Measurements from ENCODE around the gene SETDB1.
"Not testable (repeated sequence)": the region's sequence is repeated elsewhere in the genome, so short reads cannot be mapped to it uniquely, and the experiment has no call there.

The SETDB1 gene

DNA sequence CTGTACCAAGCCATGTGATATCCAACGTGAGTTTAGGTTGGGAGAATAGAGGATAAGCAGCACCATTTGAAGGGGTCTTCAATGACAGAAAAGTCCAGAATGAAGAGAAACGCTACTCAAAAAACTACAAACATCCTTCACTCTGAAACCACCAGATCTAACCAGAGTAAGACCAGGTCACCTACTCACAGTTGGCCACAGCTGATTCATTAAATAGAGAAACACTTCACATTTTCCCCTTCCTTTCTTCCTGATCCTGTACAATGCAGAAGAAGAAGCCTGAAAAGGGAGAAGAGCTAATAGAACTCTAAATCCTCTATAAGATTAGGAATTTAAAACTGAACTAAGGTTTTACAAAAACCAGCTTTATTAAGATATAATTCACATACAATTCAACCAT lies 19.4 kb upstream of the SETDB1 start:
- peaks cover 3 to 5% of the 10 kb centered on the region in 2 donors for H3K9me3 Mint-ChIP-seq
- H3K4me1 Mint-ChIP-seq = peaks cover 8 to 16% of the 10 kb centered on the region in 2 donors
- ATAC-seq (replicated peaks) (no peak), DNase-seq (no peak)
- no peak overlapping the region for H3K4me3 Mint-ChIP-seq
- no peak overlapping the region for H3K27ac Mint-ChIP-seq
- H3K27me3 Mint-ChIP-seq = no peaks in the 10 kb centered on the region
- peaks cover 0 to 3% of the 10 kb centered on the region in 2 donors for H3K36me3 Mint-ChIP-seq

DNA sequence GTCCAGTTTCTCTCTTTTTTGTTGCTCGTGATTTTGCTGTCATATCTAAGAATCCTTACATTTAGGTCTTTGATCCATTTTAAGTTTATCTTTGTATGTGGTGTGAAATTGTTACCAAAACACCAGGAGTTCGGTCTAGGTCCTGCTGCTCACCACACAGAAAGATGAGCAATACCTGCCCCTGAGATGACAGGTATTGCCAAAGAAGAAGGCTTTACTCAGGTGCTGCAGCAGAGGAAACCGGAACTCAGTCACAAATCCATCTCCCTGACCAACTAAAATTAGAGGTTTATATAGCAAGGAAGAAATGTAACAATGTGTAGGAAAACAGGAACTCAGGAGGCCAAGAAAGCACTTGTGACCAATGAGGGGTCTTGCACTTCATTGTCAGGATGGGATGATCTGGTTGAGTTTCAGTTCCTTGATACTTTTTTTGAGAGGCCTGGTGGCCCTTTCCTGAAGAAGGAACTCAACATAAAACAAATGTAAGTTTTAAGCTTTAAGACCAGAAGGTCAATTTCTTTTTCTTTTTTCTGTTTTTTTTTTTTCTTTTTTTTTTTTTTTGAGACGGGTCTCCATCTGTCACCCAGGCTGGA lies 16.5 kb upstream of the SETDB1 start:
- Mint-ChIP-seq H3K27me3 (no peaks in the 10 kb centered on the region), H3K9me3 (peaks cover 3 to 5% of the 10 kb centered on the region in 2 donors), H3K4me3 (no peak overlapping the region), H3K36me3 (peaks cover 0 to 3% of the 10 kb centered on the region in 2 donors), H3K27ac (no peak overlapping the region), H3K4me1 (peaks cover 8 to 16% of the 10 kb centered on the region in 2 donors)
- ATAC-seq (replicated peaks) = peak; percentile 34 to 39
- DNase-seq = no peak

DNA sequence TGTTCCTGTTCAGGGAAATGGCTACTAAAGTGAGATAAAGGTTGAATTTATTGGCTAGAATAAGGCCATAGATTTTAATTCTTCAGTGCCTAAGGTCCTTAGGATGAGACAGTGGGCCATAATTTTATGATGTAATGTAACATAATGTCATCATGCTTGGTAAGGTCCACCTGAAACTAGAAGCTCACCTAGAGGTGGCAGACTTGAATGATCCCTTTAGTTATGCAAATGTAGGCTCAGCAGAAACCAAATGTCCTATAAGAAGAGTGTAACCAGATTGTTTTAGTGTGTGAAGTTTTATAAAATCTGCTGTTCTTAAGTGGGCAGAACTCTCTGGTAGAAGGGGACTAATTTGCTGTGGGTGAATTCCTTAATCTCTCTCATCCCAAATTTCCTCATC lies 13.5 kb upstream of the SETDB1 start:
- no peak overlapping the region for H3K27ac Mint-ChIP-seq
- H3K36me3 Mint-ChIP-seq = peaks cover 0 to 3% of the 10 kb centered on the region in 2 donors
- peaks cover 3 to 5% of the 10 kb centered on the region in 2 donors for H3K9me3 Mint-ChIP-seq
- H3K4me3 Mint-ChIP-seq = no peak overlapping the region
- DNase-seq = no peak
- ATAC-seq (replicated peaks) = no peak
- no peaks in the 10 kb centered on the region for H3K27me3 Mint-ChIP-seq
- peaks cover 4 to 6% of the 10 kb centered on the region in 2 donors for H3K4me1 Mint-ChIP-seq

DNA sequence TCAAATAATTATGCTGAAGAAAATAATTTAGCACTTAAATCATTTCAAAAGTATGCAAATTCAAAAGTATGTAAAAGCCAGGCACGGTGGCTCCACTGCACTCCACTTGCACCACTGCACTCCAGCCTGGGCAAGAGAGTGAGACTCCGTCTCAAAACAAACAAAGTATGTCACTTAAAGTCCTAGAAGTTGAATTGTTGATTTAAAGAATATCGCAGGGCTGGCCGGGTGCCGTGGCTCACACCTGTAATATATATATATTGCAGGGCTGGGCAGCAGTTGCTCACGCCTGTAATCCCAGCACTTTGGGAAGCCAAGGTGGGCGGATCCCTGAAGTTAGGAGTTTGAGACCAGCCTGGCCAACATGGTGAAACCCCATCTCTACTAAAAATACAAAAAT lies 8.8 kb upstream of the SETDB1 start:
- no peak overlapping the region for H3K27ac Mint-ChIP-seq
- H3K9me3 Mint-ChIP-seq = no peaks in the 10 kb centered on the region
- H3K36me3 Mint-ChIP-seq = no peaks in the 10 kb centered on the region
- H3K27me3 Mint-ChIP-seq = no peaks in the 10 kb centered on the region
- peaks cover 5% of the 10 kb centered on the region in 2 donors for H3K4me1 Mint-ChIP-seq
- DNase-seq (no peak), ATAC-seq (replicated peaks) (no peak)
- H3K4me3 Mint-ChIP-seq = no peak overlapping the region

DNA sequence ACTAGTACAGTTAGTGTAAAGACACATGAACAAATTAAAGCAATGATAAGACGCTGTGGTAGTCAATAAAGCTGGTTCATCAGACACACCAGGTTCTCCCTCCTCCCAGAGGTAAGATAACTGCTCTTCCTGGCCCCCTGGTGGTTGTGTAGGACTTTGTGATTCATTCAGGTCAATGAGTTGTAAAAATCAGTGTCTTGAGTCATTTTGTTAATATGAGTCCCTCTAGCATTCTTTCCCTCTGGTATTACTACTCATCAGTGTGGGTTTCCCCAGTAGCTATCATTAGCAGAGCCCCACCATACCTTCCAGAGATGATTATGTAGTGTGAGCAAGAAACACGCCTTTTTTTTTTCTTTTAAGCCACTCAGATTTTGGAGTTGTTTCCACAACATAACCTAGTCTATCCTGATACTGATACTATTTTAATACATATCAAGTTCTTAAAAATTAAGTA lies 3.6 kb upstream of the SETDB1 start:
- Mint-ChIP-seq H3K9me3 (no peaks in the 10 kb centered on the region), H3K27me3 (no peaks in the 10 kb centered on the region), H3K27ac (peak overlapping the region; percentile 47), H3K36me3 (peaks cover 3 to 7% of the 10 kb centered on the region in 2 donors), H3K4me1 (peaks cover 12 to 23% of the 10 kb centered on the region in 2 donors), H3K4me3 (no peak overlapping the region)
- ATAC-seq (replicated peaks) (peak; percentile 82 to 88), DNase-seq (peak; percentile 79)

DNA sequence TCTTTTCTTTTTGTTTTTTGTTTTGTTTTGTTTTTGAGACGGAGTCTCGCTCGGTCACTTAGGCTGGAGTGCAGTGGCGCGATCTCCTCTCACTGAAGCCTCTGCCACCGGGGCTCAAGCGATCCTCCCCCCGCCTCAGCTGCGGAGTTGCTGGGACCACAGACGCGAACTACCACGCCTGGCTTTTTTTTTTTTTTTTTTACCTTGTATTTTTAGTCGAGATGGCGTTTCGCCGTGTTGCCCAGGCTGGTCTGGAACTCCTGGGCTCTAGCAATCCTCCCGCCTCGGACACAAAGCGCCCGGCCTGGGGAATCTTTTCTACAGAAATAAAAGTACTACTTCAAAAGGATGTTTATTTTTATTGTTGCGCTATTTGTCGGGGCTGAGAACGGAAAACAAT lies 1.1 kb upstream of the SETDB1 start:
- H3K4me3 Mint-ChIP-seq = peak overlapping the region; percentile 91 to 96
- H3K9me3 Mint-ChIP-seq = no peaks in the 10 kb centered on the region
- H3K27me3 Mint-ChIP-seq = no peaks in the 10 kb centered on the region
- no peak for ATAC-seq (replicated peaks)
- DNase-seq = no peak
- H3K4me1 Mint-ChIP-seq = peaks cover 16 to 26% of the 10 kb centered on the region in 2 donors
- peak overlapping the region; percentile 99 for H3K27ac Mint-ChIP-seq
- peaks cover 11 to 29% of the 10 kb centered on the region in 2 donors for H3K36me3 Mint-ChIP-seq

DNA sequence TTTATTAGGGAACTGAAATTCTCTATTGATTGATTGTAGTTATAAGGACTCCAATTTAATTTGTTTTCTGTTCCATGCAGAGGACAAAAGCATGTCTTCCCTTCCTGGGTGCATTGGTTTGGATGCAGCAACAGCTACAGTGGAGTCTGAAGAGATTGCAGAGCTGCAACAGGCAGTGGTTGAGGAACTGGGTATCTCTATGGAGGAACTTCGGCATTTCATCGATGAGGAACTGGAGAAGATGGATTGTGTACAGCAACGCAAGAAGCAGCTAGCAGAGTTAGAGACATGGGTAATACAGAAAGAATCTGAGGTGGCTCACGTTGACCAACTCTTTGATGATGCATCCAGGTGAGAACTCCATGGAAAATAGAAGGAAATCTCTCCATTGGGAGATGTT lies 1.5 kb downstream of the SETDB1 start:
- Mint-ChIP-seq H3K4me1 (peaks cover 10 to 19% of the 10 kb centered on the region in 2 donors), H3K27ac (no peak overlapping the region), H3K4me3 (peak overlapping the region; percentile 91 to 96), H3K27me3 (no peaks in the 10 kb centered on the region), H3K36me3 (peaks cover 28 to 51% of the 10 kb centered on the region in 2 donors), H3K9me3 (no peaks in the 10 kb centered on the region)
- DNase-seq (no peak), ATAC-seq (replicated peaks) (no peak)

DNA sequence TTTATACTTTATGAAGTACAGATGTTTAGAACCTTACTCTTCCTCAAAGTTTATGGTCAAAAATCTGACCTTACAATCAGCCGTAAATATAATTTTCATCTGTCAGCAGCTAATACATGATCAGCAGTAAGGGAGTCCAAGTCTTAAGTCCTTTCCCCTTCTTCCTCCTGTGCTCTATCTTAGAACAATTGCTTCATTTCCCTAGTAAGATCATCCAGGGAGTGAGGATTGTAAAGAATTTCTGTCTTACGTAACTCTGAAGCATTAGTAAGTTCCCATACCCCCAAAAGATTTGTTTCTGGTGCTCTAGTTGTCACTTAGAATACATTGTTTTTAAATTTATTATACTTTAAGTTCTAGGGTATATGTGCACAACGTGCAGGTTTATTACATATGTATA lies 2.1 kb downstream of the SETDB1 start:
- peaks cover 33 to 56% of the 10 kb centered on the region in 2 donors for H3K36me3 Mint-ChIP-seq
- H3K27me3 Mint-ChIP-seq = no peaks in the 10 kb centered on the region
- no peaks in the 10 kb centered on the region for H3K9me3 Mint-ChIP-seq
- H3K4me1 Mint-ChIP-seq = peaks cover 11 to 13% of the 10 kb centered on the region in 2 donors
- H3K4me3 Mint-ChIP-seq = no peak overlapping the region
- ATAC-seq (replicated peaks) (no peak), DNase-seq (no peak)
- no peak overlapping the region for H3K27ac Mint-ChIP-seq

DNA sequence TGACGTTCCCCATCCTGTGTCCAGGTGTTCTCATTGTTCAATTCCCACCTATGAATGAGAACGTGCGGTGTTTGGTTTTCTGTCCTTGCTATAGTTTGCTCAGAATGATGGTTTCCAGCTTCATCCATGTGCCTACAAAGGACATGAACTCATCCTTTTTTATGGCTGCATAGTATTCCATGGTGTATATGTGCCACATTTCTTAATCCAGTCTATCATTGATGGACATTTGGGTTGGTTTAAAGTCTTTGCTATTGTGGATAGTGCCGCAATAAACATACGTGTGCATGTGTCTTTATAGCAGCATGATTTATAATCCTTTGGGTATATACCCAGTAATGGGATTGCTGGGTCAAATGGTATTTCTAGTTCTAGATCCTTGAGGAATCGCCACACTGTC lies 2.6 kb downstream of the SETDB1 start:
- not testable (repeated sequence) for H3K9me3 Mint-ChIP-seq; H3K27me3 Mint-ChIP-seq; H3K4me3 Mint-ChIP-seq; DNase-seq; ATAC-seq (replicated peaks); H3K27ac Mint-ChIP-seq
- H3K36me3 Mint-ChIP-seq = peaks cover 33 to 56% of the 10 kb centered on the region in 2 donors
- H3K4me1 Mint-ChIP-seq = peaks cover 11 to 13% of the 10 kb centered on the region in 2 donors

DNA sequence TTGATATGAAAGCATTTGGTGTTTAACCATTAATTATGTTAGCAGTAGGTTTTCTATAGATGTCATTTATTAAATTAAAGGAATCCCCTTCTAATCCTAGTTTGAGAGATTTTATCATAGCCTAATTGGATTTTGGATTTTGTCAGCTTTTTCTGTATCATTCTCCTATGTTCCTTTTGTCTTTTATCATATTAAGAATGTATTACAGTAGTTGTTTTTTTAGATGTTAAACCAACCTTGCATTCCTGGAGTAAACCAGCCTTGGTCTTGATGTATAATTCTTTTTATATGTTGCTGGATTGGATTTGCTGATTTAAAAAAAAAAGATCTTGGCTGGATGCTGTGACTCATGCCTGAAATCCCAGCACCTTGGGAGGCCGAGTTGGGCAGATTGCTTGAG lies 5.6 kb downstream of the SETDB1 start:
- peaks cover 18 to 19% of the 10 kb centered on the region in 2 donors for H3K4me1 Mint-ChIP-seq
- no peak overlapping the region for H3K27ac Mint-ChIP-seq
- DNase-seq = no peak
- no peak for ATAC-seq (replicated peaks)
- no peaks in the 10 kb centered on the region for H3K27me3 Mint-ChIP-seq
- peaks cover 45 to 73% of the 10 kb centered on the region in 2 donors for H3K36me3 Mint-ChIP-seq
- no peaks in the 10 kb centered on the region for H3K9me3 Mint-ChIP-seq
- H3K4me3 Mint-ChIP-seq = no peak overlapping the region

DNA sequence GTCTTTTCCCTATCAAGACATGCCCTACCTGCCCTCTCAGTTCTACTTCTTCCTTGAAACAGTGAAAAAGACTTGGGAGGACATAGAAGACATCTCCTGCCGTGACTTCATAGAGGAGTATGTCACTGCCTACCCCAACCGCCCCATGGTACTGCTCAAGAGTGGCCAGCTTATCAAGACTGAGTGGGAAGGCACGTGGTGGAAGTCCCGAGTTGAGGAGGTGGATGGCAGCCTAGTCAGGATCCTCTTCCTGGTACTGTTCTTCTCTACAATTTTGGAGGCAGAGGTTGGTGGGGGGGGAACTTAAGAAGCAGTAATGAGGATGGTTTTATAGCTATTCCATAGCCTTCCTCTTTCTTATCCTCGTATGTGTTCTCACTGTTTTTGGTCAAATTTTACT lies 18.7 kb downstream of the SETDB1 start:
- no peak overlapping the region for H3K4me3 Mint-ChIP-seq
- no peaks in the 10 kb centered on the region for H3K9me3 Mint-ChIP-seq
- H3K27me3 Mint-ChIP-seq = no peaks in the 10 kb centered on the region
- DNase-seq = no peak
- no peaks in the 10 kb centered on the region for H3K4me1 Mint-ChIP-seq
- no peak overlapping the region for H3K27ac Mint-ChIP-seq
- no peak for ATAC-seq (replicated peaks)
- peaks cover 37 to 48% of the 10 kb centered on the region in 2 donors for H3K36me3 Mint-ChIP-seq

DNA sequence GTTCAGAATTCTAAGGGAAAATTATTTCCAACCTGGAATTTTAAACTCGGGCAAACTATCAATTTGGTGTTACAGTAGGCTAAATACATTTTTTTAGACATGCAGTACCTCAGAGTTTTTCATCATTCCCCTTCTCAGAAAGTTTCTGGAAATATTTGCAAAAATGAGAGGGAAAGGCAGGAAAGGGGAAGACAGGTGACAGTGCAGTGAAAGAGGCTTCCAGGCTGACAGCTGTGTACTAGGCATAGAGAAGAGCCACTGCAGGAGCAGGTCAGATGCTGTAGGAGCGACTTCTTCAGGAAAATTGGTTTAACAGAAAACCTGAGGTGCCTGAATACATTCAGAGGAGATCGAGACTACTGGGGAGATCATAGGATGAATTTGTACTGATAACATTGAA lies 28.5 kb downstream of the SETDB1 start:
- no peak overlapping the region for H3K4me3 Mint-ChIP-seq
- H3K27ac Mint-ChIP-seq = peak overlapping the region; percentile 1
- ATAC-seq (replicated peaks) (no peak), DNase-seq (no peak)
- H3K4me1 Mint-ChIP-seq = no peaks in the 10 kb centered on the region
- no peaks in the 10 kb centered on the region for H3K9me3 Mint-ChIP-seq
- peaks cover 41 to 63% of the 10 kb centered on the region in 2 donors for H3K36me3 Mint-ChIP-seq
- H3K27me3 Mint-ChIP-seq = no peaks in the 10 kb centered on the region

DNA sequence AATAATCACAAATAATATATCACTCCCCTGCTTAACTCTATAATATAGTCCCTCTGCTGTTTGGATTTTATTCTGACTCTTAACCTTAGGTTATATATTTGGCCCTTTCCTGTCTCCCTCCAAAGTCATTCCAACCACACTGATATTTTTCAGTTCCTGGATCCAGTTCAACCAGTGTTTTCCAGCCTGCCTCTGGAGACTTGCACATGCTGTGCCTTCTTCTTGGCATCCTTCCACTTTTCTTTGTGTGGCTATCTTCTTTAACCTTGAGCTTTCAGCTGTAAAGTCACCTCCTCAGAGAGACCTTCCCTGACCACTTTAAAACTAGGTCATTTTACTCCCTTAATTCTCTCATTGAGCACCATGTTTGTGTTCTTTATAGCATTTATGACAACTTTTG lies 29.1 kb downstream of the SETDB1 start:
- no peaks in the 10 kb centered on the region for H3K27me3 Mint-ChIP-seq
- no peaks in the 10 kb centered on the region for H3K4me1 Mint-ChIP-seq
- ATAC-seq (replicated peaks) (no peak), DNase-seq (no peak)
- no peak overlapping the region for H3K4me3 Mint-ChIP-seq
- peaks cover 45 to 64% of the 10 kb centered on the region in 2 donors for H3K36me3 Mint-ChIP-seq
- no peak overlapping the region for H3K27ac Mint-ChIP-seq
- no peaks in the 10 kb centered on the region for H3K9me3 Mint-ChIP-seq

DNA sequence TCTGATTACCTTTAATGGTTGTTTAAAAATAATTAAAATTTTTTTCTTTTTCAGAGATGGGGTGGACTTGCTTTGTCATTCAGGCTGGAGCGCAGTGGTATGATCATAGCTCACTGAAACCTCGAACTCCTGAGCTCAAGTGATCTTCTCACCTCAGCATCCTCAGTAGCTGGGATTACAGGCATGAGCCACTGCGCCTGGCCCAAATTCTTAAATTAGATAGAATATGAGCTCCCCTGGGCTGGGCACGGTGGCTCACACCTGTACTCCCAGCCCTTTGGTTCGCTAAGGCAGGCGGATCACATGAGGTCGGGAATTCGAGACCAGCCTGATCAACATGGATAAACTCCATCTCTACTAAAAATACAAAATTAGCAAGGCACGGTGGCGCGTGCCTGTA lies 31.5 kb downstream of the SETDB1 start:
- Mint-ChIP-seq H3K27ac (no peak overlapping the region), H3K4me3 (no peak overlapping the region), H3K9me3 (no peaks in the 10 kb centered on the region), H3K36me3 (peaks cover 41 to 63% of the 10 kb centered on the region in 2 donors), H3K27me3 (no peaks in the 10 kb centered on the region), H3K4me1 (no peaks in the 10 kb centered on the region)
- DNase-seq (no peak), ATAC-seq (replicated peaks) (no peak)

DNA sequence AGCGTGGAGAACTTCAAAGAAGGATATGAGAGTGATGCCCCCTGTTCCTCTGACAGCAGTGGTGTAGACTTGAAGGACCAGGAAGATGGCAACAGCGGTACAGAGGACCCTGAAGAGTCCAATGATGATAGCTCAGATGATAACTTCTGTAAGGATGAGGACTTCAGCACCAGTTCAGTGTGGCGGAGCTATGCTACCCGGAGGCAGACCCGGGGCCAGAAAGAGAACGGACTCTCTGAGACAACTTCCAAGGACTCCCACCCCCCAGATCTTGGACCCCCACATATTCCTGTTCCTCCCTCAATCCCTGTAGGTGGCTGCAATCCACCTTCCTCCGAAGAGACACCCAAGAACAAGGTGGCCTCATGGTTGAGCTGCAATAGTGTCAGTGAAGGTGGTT lies 34.5 kb downstream of the SETDB1 start:
- Mint-ChIP-seq H3K27me3 (no peaks in the 10 kb centered on the region), H3K9me3 (no peaks in the 10 kb centered on the region), H3K4me1 (no peaks in the 10 kb centered on the region), H3K27ac (peak overlapping the region; percentile 11), H3K36me3 (peaks cover 36 to 67% of the 10 kb centered on the region in 2 donors), H3K4me3 (no peak overlapping the region)
- ATAC-seq (replicated peaks) (no peak), DNase-seq (no peak)
